Activated CD8-positive, alpha-beta memory T cell treated with anti-CD3 and anti-CD28 coated beads, Interleukin-2, amount 50 U/mL, for 1 hour (primary cell): ENCODE measurements around the gene SNRNP27.

Experiments used
- DNase-seq: peaks from one replicate; pipeline ENCODE4 v3.0.0-alpha.2; 2020; ENCODE audit errors: extremely low read depth

SNRNP27 gene

GRCh38 chr2:69916106-69916505 lies 22.4 kb downstream of the SNRNP27 start:
- no peak for DNase-seq

GRCh38 chr2:69917852-69918251 lies 24.1 kb downstream of the SNRNP27 start:
- DNase-seq: no peak

- DNase-seq: no peak
Measured at GRCh38 chr2:69918401-69918800, 24.6 kb downstream of the SNRNP27 start.

GRCh38 chr2:69923116-69923515 lies 29.4 kb downstream of the SNRNP27 start:
- no peak for DNase-seq

GRCh38 chr2:69926849-69927515 lies 33.2 kb downstream of the SNRNP27 start:
- DNase-seq: no peak

GRCh38 chr2:69931832-69932595 lies 38.3 kb downstream of the SNRNP27 start:
- no peak for DNase-seq

GRCh38 chr2:69932596-69932922 lies 38.8 kb downstream of the SNRNP27 start:
- DNase-seq: no peak

GRCh38 chr2:69933254-69933828 lies 39.6 kb downstream of the SNRNP27 start:
- no peak for DNase-seq

GRCh38 chr2:69933839-69934613 lies 40.3 kb downstream of the SNRNP27 start:
- no peak for DNase-seq

- no peak for DNase-seq
Measured at GRCh38 chr2:69934614-69934908, 40.8 kb downstream of the SNRNP27 start.

- DNase-seq: no peak
Measured at GRCh38 chr2:69935011-69935410, 41.3 kb downstream of the SNRNP27 start.

GRCh38 chr2:69936906-69937305 lies 43.1 kb downstream of the SNRNP27 start:
- no peak for DNase-seq

GRCh38 chr2:69937968-69938367 lies 44.2 kb downstream of the SNRNP27 start:
- DNase-seq: no peak

- no peak for DNase-seq
Measured at GRCh38 chr2:69939722-69940121, 46.0 kb downstream of the SNRNP27 start.

- DNase-seq: no peak
Measured at GRCh38 chr2:69940691-69941090, 46.9 kb downstream of the SNRNP27 start.

GRCh38 chr2:69943000-69943842 lies 49.5 kb downstream of the SNRNP27 start:
- no peak for DNase-seq

GRCh38 chr2:69943843-69944525 lies 50.2 kb downstream of the SNRNP27 start:
- DNase-seq: no peak

- DNase-seq: no peak
Measured at GRCh38 chr2:69944756-69945155, 51.0 kb downstream of the SNRNP27 start.

- DNase-seq: no peak
Measured at GRCh38 chr2:69945441-69945840, 51.7 kb downstream of the SNRNP27 start.

GRCh38 chr2:69945941-69946340 lies 52.2 kb downstream of the SNRNP27 start:
- no peak for DNase-seq
